Transverse colon (tissue), 3 donors: ENCODE results near the gene EIF5A.

ENCODE experiments used
- CTCF ChIP-seq, 5 experiments: fragments of 200-600 bp in 3 of 5; fragments of 450-650 bp in 2 of 5; sonication (generic) in 3 of 5; IDR thresholded peaks; 1 replicate in 2 of 5; 2 replicates in 3 of 5; pipeline ENCODE4 v1.5.1; 2016 to 2017; ENCODE audit warnings: antibody characterized with exemption in 5 of 5, inconsistent platforms in 3 of 5, mild to moderate bottlenecking in 2 of 5, moderate library complexity in 1 of 5
- POLR2A ChIP-seq: fragments of 450-650 bp; IDR thresholded peaks from one replicate; pipeline ENCODE4 v1.6.1; 2016; ENCODE audit warnings: antibody characterized with exemption, mild to moderate bottlenecking, moderate library complexity

GRCh38 chr17:7351665-7352502, 44.5 kb downstream of the EIF5A start, which contains the start of gene KCTD11:
- peak in 3 of 5 experiments; percentile 44 to 77 (median 62) for TF ChIP-seq CTCF (IDR thresholded peaks at IDR 0.05)
- TF ChIP-seq POLR2A = peak; percentile 78
